Common myeloid progenitor, CD34-positive (primary cell): ENCODE data around the gene ARID4B.
"Not testable (repeated sequence)": the region's sequence is repeated elsewhere in the genome, so short reads cannot be mapped to it uniquely, and the experiment has no call there.

Source experiments
- CTCF ChIA-PET: fragments of 350-600 bp; sonication (Branson Sonifier 250); formaldehyde crosslinking; loops from one replicate; lab custom pipeline; 2021; ENCODE audit warnings: antibody characterized with exemption; lab: Charles Lee
- POLR2A ChIA-PET: fragments of 350-600 bp; sonication (Branson Sonifier 250); formaldehyde crosslinking; loops from one replicate; lab custom pipeline; 2021; ENCODE audit warnings: antibody characterized with exemption; lab: Charles Lee
- DNase-seq, 3 donors: peaks; one replicate each; pipeline versions ENCODE4 v3.0.0 to v3.0.0-alpha.2; 2013
- H3K27ac ChIP-seq, 2 experiments: 1 replicate in 1 of 2; 2 replicates in 1 of 2; pipeline ENCODE4 v1.7.0; 2013; ENCODE audit warnings: inconsistent platforms in 2 of 2, low read length in 2 of 2, mild to moderate bottlenecking in 2 of 2, low read depth in 1 of 2, moderate library complexity in 1 of 2; ENCODE audit not compliant: severe bottlenecking in 2 of 2, insufficient read depth in 1 of 2, poor library complexity in 1 of 2
- H3K27me3 ChIP-seq, 5 experiments: replicated peaks in 2 of 5; 1 replicate in 3 of 5; 2 replicates in 2 of 5; pipeline versions ENCODE4 v1.6.1 to v1.7.0; 2013; ENCODE audit warnings: low read length in 4 of 5, mild to moderate bottlenecking in 2 of 5, moderate library complexity in 2 of 5, inconsistent platforms in 1 of 5; ENCODE audit not compliant: insufficient read depth in 5 of 5, control insufficient read depth in 4 of 5
- H3K36me3 ChIP-seq, 4 experiments: 1 replicate in 2 of 4; 2 replicates in 2 of 4; pipeline versions ENCODE4 v1.6.1 to v1.7.0; 2013; ENCODE audit warnings: low read length in 3 of 4, control low read depth in 1 of 4, mild to moderate bottlenecking in 1 of 4; ENCODE audit not compliant: control insufficient read depth in 4 of 4, insufficient read depth in 4 of 4
- H3K4me1 ChIP-seq, 4 experiments: 1 replicate in 3 of 4; 2 replicates in 1 of 4; pipeline versions ENCODE4 v1.6.1 to v1.7.1; 2013; ENCODE audit warnings: low read length in 3 of 4, mild to moderate bottlenecking in 3 of 4, control low read depth in 1 of 4, inconsistent platforms in 1 of 4, moderate library complexity in 1 of 4; ENCODE audit not compliant: control insufficient read depth in 4 of 4, insufficient read depth in 4 of 4; ENCODE audit errors: control extremely low read depth in 1 of 4
- H3K4me3 ChIP-seq, 7 experiments: 1 replicate in 4 of 7; 2 replicates in 3 of 7; pipeline versions ENCODE4 v1.5.1 to v1.7.0; 2013; ENCODE audit warnings: mild to moderate bottlenecking in 7 of 7, low read length in 6 of 7, moderate library complexity in 6 of 7, inconsistent platforms in 2 of 7, low read depth in 2 of 7, control low read depth in 1 of 7; ENCODE audit not compliant: insufficient read depth in 4 of 7, control insufficient read depth in 1 of 7; ENCODE audit errors: extremely low read depth in 1 of 7
- H3K9me3 ChIP-seq, 5 experiments: 1 replicate in 4 of 5; 2 replicates in 1 of 5; pipeline versions ENCODE4 v1.6.1 to v1.7.1; 2013; ENCODE audit warnings: low read length in 4 of 5, mild to moderate bottlenecking in 2 of 5, inconsistent platforms in 1 of 5, low read depth in 1 of 5, moderate library complexity in 1 of 5; ENCODE audit not compliant: control insufficient read depth in 4 of 5, insufficient read depth in 2 of 5; ENCODE audit errors: control extremely low read depth in 1 of 5
- WGBS: methylation state at CpG from one replicate; pipeline ENCODE4 v1.1.5; 2013; ENCODE audit not compliant: insufficient coverage; 5-methylcytosine and 5-hydroxymethylcytosine counted together

Gene ARID4B

DNA sequence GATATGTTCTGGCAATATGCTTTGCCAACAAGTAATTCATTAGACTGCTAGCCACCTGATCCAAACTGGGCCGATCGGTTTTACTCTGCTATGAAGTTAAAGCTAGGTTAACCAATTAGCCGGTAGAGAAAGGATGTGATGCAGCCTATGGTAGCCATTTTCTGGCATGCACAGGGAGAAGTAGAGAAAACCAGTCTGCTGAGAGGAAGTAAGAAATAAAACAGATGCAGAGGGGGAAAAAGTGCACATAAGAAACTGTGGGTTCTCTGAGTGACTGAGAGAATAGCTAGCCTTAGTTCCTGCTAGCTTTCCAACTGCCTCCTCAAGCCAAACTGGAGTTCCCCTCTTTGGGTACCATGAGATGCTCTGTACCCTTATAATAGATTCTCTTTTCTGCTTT lies 52.8 kb downstream of the ARID4B start:
- Histone ChIP-seq H3K9me3 (no peaks in the 10 kb centered on the region), H3K4me3 (peak overlapping the region in 1 of 7 experiments; percentile 32), H3K36me3 (no peaks in the 10 kb centered on the region), H3K27me3 (no peaks in the 10 kb centered on the region), H3K4me1 (peaks cover 0 to 35% (median 20%) of the 10 kb centered on the region in 4 experiments), H3K27ac (peak overlapping the region in 1 of 2 experiments; percentile 40)
- 61% methylated on average over 3 of the region's 3 CpGs for WGBS
- CTCF ChIA-PET: interaction anchor here (0.8 to 3.3 kb wide), 11 partner anchors 9 to 55 kb away, joined by 3 to 15 read pairs (median 5); partner anchors contain the start of genes ARID4B and GGPS1
- POLR2A ChIA-PET: interaction anchor here (0.9 kb wide), 1 partner anchor 53 kb away, joined by 3 read pairs; the partner anchor contains the start of gene GGPS1
- DNase-seq: peak; percentile 43 to 95 (median 93)

DNA sequence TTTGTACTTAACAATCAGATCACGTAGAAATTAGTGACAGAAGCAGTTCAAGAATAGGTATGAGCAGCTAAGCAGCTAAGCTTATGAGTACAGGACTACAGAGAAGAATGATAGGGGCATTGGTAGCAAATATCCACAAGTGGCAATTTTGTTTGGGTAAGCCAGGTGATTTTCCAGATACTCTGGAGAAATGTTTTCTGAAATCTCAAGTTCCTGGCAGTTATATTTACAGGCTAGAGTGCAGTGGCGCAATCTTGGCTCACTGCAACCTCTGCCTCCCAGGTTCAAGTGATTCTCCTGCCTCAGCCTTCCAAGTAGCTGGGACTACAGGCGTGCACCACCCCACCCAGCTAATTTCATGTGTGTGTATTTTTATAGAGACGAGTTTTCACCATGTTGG lies 55.1 kb downstream of the ARID4B start:
- H3K4me1 ChIP-seq: peaks cover 7 to 48% (median 29%) of the 10 kb centered on the region in 4 experiments

GRCh38 chr1:235270625-235271024 lies 57.4 kb downstream of the ARID4B start:
- ChIA-PET CTCF (interaction anchor here (0.6 to 1.8 kb wide), 10 partner anchors 9 to 62 kb away, joined by 3 to 7 read pairs (median 3); partner anchors contain the start of genes ARID4B and GGPS1), POLR2A (no interaction called here)
- no peaks in the 10 kb centered on the region for H3K27me3 ChIP-seq
- peak; percentile 53 to 87 (median 83) for DNase-seq
- peak overlapping the region in 2 of 7 experiments; percentile 44 to 48 for H3K4me3 ChIP-seq
- no peaks in the 10 kb centered on the region for H3K36me3 ChIP-seq
- H3K9me3 ChIP-seq: no peaks in the 10 kb centered on the region
- peaks cover 7 to 55% (median 29%) of the 10 kb centered on the region in 4 experiments for H3K4me1 ChIP-seq
- peak overlapping the region in 1 of 2 experiments; percentile 73 for H3K27ac ChIP-seq

More for the DNA sequence above, 55.1 kb downstream of the ARID4B start:
- POLR2A ChIA-PET: interaction anchor here (1.1 kb wide), 1 partner anchor 15 kb away, joined by 4 read pairs; no protein-coding TSS in a partner anchor
- no peaks in the 10 kb centered on the region for H3K36me3 ChIP-seq
- H3K4me3 ChIP-seq: no peak overlapping the region
- H3K9me3 ChIP-seq: no peaks in the 10 kb centered on the region
- WGBS: 80% methylated on average over 2 of the region's 4 CpGs
- no peaks in the 10 kb centered on the region for H3K27me3 ChIP-seq
- H3K27ac ChIP-seq: no peak overlapping the region
- CTCF ChIA-PET: interaction anchor here (0.8 to 2.6 kb wide), 6 partner anchors 9 to 144 kb away, joined by 3 to 8 read pairs (median 3); no protein-coding TSS in a partner anchor
- DNase-seq: no peak

- not testable (repeated sequence) for H3K4me3 ChIP-seq, H3K9me3 ChIP-seq
- 93% methylated on average over 9 of the region's 18 CpGs for WGBS
Observed at GRCh38 chr1:235269990-235270389, 58.0 kb downstream of the ARID4B start.

DNA sequence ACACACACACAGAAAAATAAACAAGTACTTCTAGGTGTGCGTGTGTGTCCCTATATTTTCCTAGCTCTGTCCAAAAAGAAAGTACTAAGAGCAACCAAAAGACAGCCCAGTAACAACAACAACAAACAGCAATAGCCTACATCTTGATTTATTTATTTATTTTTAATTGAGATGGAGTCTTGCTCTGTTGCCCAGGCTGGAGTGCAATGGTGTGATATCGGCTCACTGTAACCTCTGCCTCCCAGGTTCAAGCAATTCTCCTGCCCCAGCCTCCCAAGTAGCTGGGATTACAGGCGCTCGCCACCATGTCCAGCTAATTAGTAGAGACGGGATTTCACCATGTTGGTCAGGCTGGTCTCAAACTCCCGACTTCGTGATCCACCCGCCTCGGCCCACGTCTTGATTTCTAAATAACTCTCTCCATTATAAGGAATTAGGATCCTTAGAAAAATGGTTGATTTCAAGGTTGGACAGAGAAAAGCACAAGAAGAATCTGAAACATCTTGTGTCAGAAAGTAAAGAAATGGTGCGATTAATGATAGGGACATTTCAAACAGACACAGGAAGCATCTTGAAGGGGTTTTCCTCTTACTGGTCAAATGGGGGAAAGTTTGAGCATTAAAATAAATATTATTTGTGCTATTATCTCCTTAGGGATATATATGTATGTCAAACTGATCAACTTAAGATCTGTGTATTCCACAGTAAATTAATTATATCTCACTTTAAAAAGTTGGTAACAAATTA lies 59.4 kb downstream of the ARID4B start:
- peaks cover 7 to 46% (median 23%) of the 10 kb centered on the region in 4 experiments for H3K4me1 ChIP-seq
- no peaks in the 10 kb centered on the region for H3K27me3 ChIP-seq
- DNase-seq: peak in 2 of 3 donors; percentile 76 to 79
- H3K9me3 ChIP-seq: no peaks in the 10 kb centered on the region
- ChIA-PET POLR2A (no interaction called here), CTCF (interaction anchor here (0.7 to 1.4 kb wide), 5 partner anchors 8 to 148 kb away, joined by 3 to 4 read pairs (median 3); no protein-coding TSS in a partner anchor)
- 100% methylated on average over 4 of the region's 11 CpGs for WGBS
- H3K4me3 ChIP-seq: no peak overlapping the region
- H3K36me3 ChIP-seq: no peaks in the 10 kb centered on the region
- peak overlapping the region; percentile 69 to 72 for H3K27ac ChIP-seq

More at GRCh38 chr1:235269990-235270389, 58.0 kb downstream of the ARID4B start:
- CTCF ChIA-PET: interaction anchor here (0.6 to 1.8 kb wide), 7 partner anchors 8 to 55 kb away, joined by 3 to 7 read pairs (median 3); no protein-coding TSS in a partner anchor
- not testable (repeated sequence) for DNase-seq, H3K36me3 ChIP-seq, H3K27me3 ChIP-seq
- POLR2A ChIA-PET: interaction anchor here (0.6 kb wide), 1 partner anchor 183 kb away, joined by 6 read pairs; no protein-coding TSS in a partner anchor
- peaks cover 7 to 51% (median 26%) of the 10 kb centered on the region in 4 experiments for H3K4me1 ChIP-seq
- H3K27ac ChIP-seq: peak overlapping the region in 1 of 2 experiments; percentile 73

DNA sequence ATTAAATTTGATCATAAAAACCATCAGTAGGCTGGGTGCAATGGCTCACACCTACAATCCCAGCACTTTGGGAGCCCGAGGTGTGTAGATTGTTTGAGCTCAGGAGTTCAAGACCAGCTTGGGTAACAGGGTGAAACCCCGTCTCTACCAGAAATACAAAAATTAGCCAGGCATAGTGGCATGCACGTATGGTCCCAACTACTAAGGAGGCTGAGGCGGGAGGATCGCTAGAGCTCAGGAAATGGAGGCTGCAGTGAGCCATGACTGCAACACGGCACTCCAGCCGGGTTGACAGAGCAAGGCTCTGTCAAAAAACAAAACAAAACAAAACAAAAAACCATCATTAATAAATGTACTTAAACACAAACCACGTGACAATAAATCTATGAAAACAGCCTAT lies 61.0 kb downstream of the ARID4B start:
- DNase-seq: no peak
- CTCF ChIA-PET: interaction anchor here (1.1 to 3.0 kb wide), 4 partner anchors 10 to 25 kb away, joined by 3 to 13 read pairs (median 4); no protein-coding TSS in a partner anchor
- peaks cover 7 to 46% (median 19%) of the 10 kb centered on the region in 4 experiments for H3K4me1 ChIP-seq
- H3K4me3 ChIP-seq: no peak overlapping the region
- no peaks in the 10 kb centered on the region for H3K9me3 ChIP-seq
- H3K27me3 ChIP-seq: no peaks in the 10 kb centered on the region
- H3K36me3 ChIP-seq: no peaks in the 10 kb centered on the region
- POLR2A ChIA-PET: no interaction called here
- H3K27ac ChIP-seq: peak overlapping the region in 1 of 2 experiments; percentile 66
- 93% methylated on average over 3 of the region's 8 CpGs for WGBS
